ENCODE measurements around the gene CATSPERE.

- no peak for TF ChIP-seq ZBTB7A (IDR thresholded peaks at IDR 0.05; ENCODE audit: low read depth)
- TF ChIP-seq NFIC (IDR thresholded peaks at IDR 0.05): no peak
Measured at GRCh38 chr1:244422174-244422573, 38.9 kb upstream of the CATSPERE start.

All from Ishikawa (cell line).